ENCODE measurements around the gene COMMD1.

DNA sequence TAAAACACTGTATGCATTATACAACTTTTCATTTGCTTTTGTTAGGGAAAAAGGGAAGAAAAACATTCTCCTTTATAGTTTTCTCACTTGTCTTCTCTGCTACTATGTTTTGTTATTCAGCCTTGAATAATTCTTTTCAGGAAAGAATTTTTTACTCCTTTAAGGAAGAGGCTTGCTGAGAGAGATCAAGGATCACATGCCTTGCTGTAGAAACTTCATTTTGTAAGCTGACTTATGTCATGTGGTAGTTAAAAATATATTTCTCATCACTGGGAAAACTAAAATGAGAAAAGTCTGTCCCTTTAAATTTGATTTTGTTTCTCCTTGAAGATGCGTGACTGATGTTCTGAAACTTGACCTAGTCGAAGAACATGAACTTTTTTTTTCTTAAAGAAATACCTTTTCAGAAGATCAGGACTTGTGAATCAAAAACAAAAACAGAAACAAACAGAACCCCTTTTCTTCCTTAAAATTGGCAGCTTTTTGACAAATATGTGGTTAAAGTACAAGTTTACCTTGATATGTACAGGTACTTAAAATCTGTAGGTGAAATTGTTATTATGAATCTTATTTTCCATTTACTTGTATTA, 145.1 kb downstream of the COMMD1 start:
- TF ChIP-seq, protein P1, sequence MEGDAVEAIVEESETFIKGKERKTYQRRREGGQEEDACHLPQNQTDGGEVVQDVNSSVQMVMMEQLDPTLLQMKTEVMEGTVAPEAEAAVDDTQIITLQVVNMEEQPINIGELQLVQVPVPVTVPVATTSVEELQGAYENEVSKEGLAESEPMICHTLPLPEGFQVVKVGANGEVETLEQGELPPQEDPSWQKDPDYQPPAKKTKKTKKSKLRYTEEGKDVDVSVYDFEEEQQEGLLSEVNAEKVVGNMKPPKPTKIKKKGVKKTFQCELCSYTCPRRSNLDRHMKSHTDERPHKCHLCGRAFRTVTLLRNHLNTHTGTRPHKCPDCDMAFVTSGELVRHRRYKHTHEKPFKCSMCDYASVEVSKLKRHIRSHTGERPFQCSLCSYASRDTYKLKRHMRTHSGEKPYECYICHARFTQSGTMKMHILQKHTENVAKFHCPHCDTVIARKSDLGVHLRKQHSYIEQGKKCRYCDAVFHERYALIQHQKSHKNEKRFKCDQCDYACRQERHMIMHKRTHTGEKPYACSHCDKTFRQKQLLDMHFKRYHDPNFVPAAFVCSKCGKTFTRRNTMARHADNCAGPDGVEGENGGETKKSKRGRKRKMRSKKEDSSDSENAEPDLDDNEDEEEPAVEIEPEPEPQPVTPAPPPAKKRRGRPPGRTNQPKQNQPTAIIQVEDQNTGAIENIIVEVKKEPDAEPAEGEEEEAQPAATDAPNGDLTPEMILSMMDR (IDR thresholded peaks at IDR 0.05; ENCODE audit: low read depth, low read length, poor library complexity, severe bottlenecking) = no peak
- no peak for TF ChIP-seq EZH2phosphoT487 (IDR thresholded peaks at IDR 0.05; ENCODE audit: borderline replicate concordance, low read length)

Data from DOHH2 (cell line).